GM06990 (cell line): ENCODE results near the gene SOCS3.

ENCODE experiments used
- DNase-seq: peaks from one replicate; pipeline ENCODE4 v3.0.0-alpha.2; 2011; ENCODE audit not compliant: insufficient read length; ENCODE audit errors: extremely low read depth
- H3K27me3 ChIP-seq: replicated peaks from 2 replicates; pipeline ENCODE4 v1.6.0; 2011; ENCODE audit warnings: low read length; ENCODE audit not compliant: control insufficient read depth, insufficient read depth
- H3K36me3 ChIP-seq: 2 replicates; pipeline ENCODE4 v1.5.1; 2011; ENCODE audit warnings: low read length; ENCODE audit not compliant: control insufficient read depth, insufficient read depth
- H3K4me3 ChIP-seq: replicated peaks from 2 replicates; pipeline ENCODE4 v1.5.1; 2011; ENCODE audit warnings: low read depth, mild to moderate bottlenecking, control low read depth, low read length
- TF ChIP-seq, protein P1 (sequence below): IDR thresholded peaks from 2 replicates; pipeline ENCODE4 v1.5.1; 2011; ENCODE audit warnings: low read length, control low read depth, mild to moderate bottlenecking, inconsistent platforms; ENCODE audit not compliant: insufficient read depth, poor library complexity, severe bottlenecking

Gene SOCS3

DNA sequence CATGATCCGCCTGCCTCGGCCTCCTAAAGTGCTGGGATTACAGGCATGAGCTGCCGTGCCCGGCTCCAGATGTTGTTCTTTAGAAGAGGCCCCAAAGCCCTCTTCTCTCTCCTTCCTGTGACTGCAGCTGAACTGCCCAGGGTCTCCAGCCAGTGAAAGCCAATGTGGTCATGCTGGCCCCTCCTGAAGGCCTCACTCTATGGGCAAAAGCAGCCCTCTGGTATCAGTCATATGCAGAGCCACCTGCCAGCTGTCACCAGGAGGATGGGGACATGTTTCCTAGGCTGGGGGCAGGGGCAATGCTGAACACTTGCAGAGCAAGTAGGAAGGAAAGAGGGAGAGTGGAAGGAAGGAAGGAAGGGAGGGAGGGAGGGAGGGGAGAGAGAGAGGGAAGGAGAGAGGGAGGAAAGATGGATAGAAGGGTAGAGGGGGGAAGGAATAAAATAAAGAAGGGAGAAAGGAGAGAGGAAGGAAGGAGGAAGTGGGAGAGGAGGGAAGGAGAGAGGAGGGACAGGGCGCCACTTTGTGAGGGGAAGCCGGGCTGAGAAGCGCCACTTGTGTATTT, 36.0 kb downstream of the SOCS3 start:
- no peak overlapping the region for H3K4me3 ChIP-seq
- no peak for DNase-seq
- no peaks in the 10 kb centered on the region for H3K27me3 ChIP-seq
- H3K36me3 ChIP-seq, result no peaks in the 10 kb centered on the region
- TF ChIP-seq, protein P1, sequence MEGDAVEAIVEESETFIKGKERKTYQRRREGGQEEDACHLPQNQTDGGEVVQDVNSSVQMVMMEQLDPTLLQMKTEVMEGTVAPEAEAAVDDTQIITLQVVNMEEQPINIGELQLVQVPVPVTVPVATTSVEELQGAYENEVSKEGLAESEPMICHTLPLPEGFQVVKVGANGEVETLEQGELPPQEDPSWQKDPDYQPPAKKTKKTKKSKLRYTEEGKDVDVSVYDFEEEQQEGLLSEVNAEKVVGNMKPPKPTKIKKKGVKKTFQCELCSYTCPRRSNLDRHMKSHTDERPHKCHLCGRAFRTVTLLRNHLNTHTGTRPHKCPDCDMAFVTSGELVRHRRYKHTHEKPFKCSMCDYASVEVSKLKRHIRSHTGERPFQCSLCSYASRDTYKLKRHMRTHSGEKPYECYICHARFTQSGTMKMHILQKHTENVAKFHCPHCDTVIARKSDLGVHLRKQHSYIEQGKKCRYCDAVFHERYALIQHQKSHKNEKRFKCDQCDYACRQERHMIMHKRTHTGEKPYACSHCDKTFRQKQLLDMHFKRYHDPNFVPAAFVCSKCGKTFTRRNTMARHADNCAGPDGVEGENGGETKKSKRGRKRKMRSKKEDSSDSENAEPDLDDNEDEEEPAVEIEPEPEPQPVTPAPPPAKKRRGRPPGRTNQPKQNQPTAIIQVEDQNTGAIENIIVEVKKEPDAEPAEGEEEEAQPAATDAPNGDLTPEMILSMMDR, result no peak

DNA sequence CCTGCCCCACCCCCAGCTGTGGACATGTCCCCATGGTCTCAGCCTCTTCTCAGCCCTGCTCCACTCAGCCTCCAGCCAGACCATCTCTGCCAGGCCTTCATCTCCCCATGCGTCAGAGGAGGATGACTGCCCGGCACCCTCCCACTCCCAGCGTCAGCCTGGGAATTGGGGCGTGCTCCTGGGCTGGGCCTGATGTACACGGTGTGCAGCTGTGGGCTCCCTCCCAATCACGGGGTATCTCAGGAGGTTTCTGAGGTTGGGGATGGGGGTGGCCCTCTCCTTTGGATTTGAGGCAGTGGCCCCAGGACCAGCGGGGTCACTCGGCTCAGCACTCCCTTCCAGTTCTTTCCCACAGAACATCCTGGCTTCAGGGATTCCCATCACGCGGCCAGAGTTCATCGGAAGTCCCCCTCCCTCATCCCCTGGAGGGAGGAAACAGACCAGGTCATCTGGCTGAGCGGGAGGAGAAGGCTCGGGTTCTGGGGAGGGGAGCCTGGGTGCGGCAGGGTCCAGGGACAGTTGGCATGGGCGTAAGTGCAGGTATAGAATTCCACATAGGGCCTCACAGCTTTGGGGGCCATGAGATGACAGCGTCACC, 36.9 kb downstream of the SOCS3 start:
- TF ChIP-seq, protein P1, result no peak
- H3K4me3 ChIP-seq, result no peak overlapping the region
- H3K36me3 ChIP-seq, result no peaks in the 10 kb centered on the region
- H3K27me3 ChIP-seq, result no peaks in the 10 kb centered on the region
- DNase-seq, result no peak

DNA sequence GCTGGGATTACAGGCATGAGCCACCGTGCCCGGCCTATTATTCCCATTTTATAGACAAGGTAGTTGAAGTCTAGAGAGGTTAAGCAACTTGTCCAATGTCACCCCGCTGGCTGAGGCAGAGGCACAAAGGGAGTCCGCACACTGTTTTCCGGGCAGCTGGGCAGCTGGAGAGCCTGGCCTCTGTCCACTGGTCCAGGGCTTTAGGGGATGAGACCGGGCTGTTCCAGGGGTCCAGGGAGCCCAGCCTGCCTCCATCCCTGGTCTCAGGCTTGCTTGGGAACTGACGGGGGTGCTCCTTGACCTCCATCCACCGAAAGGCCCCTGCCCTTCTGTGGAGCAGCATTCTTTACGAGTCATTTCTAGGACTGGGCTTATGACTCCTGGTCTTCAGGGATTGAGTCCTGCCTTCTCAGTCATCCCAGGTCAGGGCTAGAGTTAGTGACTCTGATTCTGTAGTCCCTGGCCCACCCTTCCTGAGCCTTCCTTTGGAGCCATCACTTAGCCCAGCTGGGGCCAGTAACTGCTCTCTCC, 37.5 kb downstream of the SOCS3 start:
- no peak overlapping the region for H3K4me3 ChIP-seq
- no peaks in the 10 kb centered on the region for H3K36me3 ChIP-seq
- H3K27me3 ChIP-seq, result no peaks in the 10 kb centered on the region
- TF ChIP-seq, protein P1, result no peak
- no peak for DNase-seq

DNA sequence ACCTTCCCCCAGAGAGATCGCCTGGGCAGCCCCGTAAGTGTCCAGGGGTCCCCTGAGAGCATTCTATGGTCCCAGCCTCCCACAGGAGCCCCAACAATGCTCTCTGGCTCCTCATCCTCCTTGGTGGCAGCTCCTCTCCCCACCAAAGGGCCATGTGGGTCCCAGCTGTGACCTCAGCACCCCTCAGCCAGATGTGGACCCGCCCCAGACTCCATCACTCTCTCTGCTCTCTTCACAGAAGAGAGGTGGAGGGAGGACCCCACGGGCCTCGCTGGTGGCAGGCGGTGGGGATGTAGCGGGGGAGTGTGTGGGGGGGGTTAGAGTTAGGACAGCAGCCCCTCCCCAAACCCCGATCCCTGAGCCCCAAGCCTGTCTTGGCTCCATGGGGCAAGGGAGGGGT, 41.0 kb downstream of the SOCS3 start:
- H3K36me3 ChIP-seq, result no peaks in the 10 kb centered on the region
- no peak for DNase-seq
- H3K27me3 ChIP-seq, result no peaks in the 10 kb centered on the region
- no peak overlapping the region for H3K4me3 ChIP-seq
- TF ChIP-seq, protein P1, result no peak

DNA sequence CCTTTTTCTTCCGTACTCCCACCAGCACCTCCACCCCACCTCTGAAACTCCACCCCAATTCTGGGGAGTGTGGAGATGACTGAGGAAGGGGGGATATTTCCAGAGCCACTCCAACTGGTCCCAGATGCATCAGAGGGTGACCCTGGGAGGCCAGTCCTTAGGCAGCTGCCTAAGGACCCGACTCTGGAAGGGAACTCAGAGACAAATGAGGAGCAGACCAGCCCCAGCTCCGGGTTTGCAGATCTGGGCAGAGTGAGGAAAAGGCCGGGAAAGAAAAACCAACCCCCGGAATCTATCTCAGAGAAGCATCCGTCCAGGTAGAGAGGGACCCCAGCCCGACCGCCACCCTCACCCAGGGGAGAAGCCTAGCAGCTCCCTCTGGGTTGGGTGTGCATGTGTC, 41.5 kb downstream of the SOCS3 start:
- Histone ChIP-seq H3K36me3 (no peaks in the 10 kb centered on the region), H3K4me3 (no peak overlapping the region), H3K27me3 (no peaks in the 10 kb centered on the region)
- TF ChIP-seq, protein P1, result no peak
- no peak for DNase-seq

DNA sequence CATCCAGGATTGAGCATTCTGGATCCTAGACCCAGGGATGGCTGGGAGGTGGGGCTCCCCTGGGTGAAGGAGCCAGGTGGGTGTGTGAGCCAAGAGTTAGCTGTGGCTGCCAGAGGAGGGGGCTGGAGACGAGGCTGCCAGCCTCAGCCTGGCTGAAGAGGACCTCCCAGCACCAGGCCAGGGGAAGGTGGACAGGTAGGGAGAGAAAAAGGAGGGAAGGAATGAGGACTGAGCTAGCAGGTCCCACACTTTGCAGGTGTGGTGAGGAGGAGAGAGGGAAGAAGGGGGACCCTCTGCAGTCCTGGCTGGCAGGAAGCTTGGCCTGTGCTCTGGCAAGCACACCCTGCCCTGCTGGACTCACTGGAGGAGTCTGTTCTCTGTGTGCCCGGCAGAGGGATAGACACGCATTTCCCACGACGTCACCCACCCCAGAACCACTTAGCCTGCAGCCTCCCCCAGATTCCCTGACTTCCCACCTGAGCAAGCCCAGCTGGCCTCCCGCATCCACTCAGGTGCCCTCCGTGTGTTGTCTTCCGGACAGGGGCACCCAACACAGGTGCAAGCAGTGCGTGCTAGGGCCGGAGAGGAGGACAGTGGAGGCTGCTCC, 42.0 kb downstream of the SOCS3 start:
- no peaks in the 10 kb centered on the region for H3K36me3 ChIP-seq
- H3K4me3 ChIP-seq, result no peak overlapping the region
- TF ChIP-seq, protein P1, result no peak
- no peaks in the 10 kb centered on the region for H3K27me3 ChIP-seq
- no peak for DNase-seq
